GM21576 (cell line): ENCODE results near the gene RAB11FIP2.

Experiments used
- ATAC-seq: cut with Tn5 transposase; IDR thresholded peaks from one replicate; pipeline ENCODE4 v1.9.1; 2021; ENCODE audit warnings: mild to moderate bottlenecking, moderate library complexity; ENCODE audit not compliant: unreplicated experiment

Gene RAB11FIP2

DNA sequence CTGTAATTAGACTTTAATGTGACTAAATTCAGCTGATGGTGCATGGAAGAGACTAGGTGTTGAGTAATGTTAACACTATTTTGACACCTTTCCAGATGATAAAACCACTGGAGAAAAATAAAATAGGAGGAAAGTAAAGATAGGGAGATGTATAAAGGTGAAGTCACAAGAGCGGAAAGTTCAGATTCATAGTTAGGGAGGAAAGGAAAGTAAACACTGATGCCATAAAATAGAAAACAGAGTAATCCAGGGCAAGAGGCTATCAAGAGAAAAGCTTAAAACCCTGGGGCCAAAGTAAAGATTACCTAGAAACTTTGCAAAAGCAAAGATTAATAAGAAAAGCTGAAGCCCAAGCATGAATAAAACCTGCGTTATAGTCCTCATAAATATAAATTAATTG, 62.8 kb downstream of the RAB11FIP2 start:
- no peak for ATAC-seq

DNA sequence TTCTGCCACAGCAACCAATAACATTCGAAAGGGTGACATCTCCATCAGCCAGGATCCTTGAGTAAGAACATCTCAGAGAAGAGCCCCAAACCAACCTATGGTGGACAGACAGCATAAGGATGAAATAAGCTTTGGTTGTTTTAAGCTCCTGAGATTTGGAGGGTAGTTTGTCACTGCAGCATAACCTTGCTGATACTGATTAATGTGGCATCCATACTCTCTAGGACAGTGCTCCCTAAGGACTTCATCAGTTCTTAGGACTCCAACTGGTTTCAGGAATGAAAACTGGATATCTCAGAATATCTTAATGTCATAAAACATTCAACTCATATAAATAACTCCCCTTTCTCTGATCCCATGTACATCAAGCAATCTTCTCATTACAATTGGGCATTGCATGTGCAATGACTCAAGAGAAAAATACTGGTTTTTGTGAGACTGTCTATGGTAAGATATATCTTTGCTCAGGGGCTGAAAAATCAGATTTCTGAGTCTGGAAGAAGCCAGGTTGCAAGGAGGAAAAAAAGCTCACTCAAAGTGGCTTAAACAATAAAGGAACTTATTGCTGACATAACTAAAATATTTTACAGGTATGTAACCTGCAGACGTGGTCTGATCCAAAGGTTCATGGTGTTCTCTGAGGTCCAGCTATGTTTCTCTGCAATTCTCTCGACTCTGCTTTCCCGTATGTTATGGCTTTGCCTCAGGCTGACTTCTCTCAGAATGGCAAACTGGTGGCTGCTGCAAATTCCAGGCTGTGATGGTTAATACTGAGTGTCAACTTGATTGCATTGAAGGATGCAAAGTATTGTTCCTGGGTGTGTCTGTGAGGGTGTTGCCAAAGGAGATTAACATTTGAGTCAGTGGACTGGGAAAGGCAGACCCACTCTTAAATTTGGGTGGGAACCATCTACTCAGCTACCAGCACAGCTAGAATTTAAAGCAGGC, 65.7 kb downstream of the RAB11FIP2 start:
- ATAC-seq: no peak

DNA sequence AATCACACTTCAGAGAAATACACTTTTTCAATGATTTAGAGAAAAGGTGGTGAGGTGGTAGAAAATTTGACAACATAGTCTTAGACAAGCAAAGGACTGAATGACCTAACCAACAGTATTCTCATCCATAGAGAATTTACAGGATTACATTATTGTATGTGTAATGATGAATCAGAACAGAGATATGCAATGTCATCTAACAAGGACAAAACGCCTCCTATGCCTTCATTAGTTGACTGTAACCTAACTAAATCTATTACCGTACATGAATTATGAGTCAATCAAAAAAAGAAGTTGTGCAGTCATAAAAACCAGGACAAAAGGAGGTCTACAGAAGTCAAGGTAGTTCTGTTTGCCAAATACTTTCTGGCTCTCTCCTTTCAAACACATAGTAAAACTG, 66.5 kb downstream of the RAB11FIP2 start:
- no peak for ATAC-seq

DNA sequence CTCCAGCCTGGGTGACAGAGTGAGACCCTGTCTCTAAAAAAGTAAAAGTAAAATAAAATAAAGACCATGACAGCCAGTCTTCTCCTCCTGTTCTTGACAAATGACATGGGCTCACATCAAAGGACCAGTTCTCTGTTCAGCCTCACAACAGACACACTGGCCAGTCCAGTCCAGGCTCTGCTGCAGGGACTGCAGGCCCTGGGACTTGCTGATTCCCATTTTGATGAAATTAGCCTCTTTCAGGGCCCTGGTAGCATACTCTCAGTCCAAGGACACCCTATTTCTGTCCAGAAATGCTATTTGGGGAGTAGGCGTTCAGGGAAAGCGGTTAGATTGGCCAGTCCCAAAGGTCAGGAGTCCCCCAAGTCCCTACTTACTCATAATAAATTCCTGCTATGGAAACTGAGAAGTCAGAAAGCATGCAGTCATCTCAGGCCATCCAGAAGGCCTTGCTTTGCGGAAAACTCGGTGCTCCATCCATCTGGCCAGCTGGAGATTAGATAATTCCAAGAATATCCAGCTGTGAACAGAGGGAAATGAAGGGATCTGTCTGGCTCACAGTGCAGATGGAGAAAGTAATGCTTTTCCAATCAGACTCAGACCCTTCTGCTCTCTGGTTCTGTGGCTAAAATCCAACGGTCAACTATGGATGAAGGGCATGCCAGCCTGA, 74.4 kb downstream of the RAB11FIP2 start:
- no peak for ATAC-seq

DNA sequence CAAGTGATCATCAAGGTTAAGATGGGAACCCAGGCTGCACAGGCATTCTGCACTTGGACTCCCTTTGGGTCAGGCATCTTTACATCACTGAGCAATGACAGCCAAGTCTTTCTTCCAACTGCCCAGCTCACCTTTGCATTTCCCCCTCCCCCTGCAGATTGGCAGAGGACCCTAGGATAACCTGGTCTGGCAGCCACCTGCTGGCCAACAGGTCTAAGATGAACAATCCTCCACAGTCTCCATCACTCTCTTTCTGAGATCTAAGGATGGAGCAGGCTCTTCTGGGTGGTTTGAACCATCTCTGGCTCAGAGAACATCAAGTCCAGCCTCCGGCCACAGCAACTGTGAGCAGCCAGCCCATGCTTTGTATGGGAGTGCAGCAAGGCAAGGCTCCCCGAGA, 75.8 kb downstream of the RAB11FIP2 start:
- ATAC-seq: no peak

DNA sequence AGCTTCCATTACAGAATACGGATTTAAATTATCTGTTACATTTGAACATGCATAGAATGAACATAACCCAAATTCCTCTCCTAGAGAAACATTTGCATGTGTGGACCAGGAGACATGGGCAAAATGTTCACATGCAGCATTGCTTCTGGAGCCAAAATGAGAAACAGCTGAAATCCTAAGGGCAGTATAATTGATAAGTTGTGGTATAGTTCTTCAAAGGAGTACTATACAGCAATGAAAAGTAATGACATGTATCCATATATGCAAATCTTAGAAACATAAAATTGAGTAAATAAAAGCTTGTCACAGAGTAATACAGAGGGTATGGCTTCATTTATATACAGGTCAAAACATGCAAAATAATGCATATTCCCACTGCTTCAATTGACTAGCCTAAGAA, 77.1 kb downstream of the RAB11FIP2 start:
- no peak for ATAC-seq

DNA sequence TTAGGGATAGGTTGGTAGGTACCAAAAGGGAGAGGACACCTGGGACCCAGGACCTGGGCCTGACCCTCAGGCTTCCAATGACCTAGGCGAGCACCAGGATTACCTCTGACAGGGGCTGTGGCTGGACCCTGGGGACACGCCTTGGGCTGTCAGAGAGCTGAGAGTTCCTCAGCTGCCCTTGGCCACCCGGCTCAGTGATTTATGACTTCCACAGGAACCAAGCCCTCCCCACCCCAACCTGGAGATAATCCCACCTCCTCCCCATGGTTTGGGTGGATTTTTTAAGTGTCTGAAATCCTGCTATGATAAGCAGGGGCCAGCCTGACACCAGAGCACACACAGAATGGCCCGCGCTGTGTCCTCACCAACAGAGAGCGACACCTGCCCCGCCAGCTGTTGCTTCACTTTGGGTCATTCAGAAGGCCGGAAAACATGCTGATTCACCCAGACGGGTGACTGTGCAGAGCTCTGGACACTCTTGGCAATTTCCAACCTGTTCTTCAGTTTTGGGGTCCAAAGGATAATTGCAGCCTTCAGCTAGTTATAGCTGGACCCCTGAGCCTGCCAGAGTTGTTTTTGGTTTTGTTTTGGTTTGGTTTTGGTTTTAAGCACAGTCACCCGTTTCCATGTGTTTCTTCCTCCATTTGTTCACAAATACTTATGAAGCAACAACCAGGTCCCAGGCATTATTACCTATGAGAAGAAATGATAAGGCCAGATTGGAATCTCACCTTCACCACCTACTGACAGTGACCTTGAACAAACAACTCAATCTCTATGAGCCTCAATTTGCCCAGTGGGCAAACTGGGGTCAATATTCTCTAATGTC, 78.2 kb downstream of the RAB11FIP2 start:
- no peak for ATAC-seq

DNA sequence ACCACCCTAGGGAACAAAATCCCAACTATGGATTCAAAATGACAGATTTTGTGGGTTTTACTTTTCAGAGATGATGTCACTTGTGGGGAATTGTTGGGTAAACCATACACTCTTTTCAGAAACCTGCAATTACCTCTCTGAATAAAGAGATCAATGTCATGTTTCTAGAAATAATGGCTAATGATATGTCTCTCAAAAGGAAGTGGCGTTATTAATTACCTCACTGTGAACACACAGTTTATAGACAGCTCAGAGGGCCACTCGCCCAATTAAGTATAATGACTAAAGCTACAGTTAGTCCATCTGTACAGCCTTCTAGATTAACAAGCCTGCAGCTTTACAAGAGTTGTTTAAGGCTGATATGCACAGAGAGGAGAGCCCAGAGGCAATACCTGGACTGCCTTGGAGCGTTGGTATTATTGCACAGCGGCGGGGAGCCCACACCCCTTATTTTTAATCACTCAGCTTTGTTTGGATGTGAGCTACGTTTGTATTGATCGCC, 79.5 kb downstream of the RAB11FIP2 start:
- no peak for ATAC-seq

DNA sequence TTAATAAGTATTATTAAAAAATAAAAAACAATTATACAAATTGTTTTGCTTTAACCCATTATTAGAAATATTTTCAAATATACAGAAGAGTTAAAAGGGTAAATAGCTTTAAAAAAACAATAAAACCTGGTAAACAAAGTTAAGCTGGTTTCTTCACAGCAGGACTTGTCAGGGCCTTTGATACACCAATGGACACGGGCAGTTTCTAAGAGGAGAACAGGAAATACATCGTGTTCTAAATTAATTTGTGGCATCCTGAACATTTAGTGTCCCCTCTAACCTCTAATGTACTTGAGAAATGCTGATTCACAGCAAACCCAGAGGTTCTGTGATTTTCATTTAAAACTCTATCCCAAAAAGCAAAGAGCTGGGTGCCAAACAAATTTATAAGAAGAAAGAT, 80.8 kb downstream of the RAB11FIP2 start:
- ATAC-seq: no peak

DNA sequence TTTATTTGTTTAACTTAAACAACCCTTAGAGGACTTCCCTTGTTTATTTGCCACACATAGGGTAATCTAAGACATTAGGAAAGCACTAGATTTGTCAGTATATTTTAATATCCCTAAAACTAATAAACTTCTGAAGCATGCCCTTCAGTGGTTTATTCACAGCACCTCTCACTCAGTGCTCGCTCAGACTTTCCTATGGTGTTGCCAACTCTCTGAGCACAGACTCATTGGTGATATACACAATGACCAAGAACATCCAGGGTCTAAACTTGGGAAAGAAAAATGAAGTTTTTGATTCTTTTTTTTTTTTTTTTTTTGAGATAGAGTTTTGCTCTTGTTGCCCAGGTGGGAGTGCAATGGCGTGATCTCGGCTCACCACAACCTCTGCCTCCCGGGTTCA, 82.2 kb downstream of the RAB11FIP2 start:
- ATAC-seq: no peak

DNA sequence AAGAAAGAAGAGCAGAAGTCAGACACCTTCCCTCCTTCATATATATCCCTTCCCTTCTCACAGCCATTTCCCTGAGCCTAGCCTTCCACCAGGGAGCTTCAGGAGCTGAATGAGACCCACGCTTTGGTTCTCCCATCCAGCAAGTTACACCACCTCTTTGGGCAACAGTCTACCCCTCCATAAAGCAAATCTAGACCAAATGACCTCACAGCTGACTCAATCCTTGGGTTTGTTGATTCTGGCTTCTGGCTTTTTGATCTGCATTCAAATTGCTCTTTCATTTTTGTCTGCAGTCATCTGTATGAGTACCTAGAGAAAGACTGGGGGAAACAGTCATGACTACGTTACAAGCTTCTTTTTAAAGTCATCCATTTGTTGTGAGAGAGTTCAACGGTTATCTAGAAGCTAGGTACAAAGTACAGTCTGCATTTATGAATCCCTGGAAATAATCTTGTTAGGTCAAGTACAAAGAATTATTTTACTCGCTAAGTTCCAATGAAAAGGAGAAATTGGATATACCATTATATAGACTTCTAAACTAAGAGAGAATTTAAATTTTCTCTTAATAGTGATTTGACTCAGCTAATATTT, 86.3 kb downstream of the RAB11FIP2 start:
- no peak for ATAC-seq

DNA sequence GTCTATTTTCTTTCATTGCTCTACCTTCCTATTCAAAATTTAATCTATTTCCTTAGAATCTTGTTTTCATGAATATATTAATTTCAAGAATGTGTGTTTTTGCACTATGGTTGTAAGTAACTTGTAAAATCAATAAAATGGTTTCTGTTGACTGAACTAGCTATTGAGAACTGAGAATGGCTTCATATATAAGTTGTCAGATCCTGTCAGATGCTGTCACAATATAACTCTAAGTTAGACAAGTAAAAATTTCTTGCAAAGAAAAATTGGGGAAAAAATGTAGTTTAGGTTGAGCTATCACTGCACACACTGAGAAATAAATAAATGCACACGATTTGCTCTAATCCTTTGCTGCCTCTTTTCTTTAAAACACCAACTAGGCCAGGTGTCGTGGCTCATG, 89.8 kb downstream of the RAB11FIP2 start:
- ATAC-seq: no peak

DNA sequence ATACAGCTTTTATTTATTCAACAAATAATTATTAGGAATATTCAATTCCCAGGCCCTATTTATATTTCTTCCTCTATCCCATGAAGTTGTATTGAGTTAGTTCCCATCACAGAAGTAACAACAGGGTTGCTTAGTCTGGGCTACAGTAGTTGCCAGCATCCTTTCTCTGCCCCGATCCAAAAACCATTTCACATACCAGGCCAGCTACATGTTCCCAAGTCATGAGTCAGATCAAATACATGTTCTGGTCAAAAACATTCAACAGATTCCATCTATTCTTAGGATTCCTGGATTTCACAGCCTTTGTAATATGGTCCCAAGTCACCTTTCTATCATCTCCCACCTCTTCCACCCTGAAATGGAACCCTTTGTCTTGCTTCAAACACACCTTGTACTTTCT, 91.6 kb downstream of the RAB11FIP2 start:
- ATAC-seq: no peak
